ENCODE data around the gene ESRRG. TPM values are rescaled to one million over a fixed set of nuclear protein-coding genes. Genes with fewer than 3 reads are reported as not detected.

The ESRRG gene
- total RNA-seq, 2 experiments from 2014 or later, result not detected

- ChIA-PET POLR2A (no interaction called here), CTCF (no interaction called here)
Measured at GRCh38 chr1:216587715-216588114, 135.5 kb downstream of the ESRRG start.

- ChIA-PET POLR2A (no interaction called here), CTCF (no interaction called here)
Measured at GRCh38 chr1:216582151-216582550, 141.1 kb downstream of the ESRRG start.

- CTCF ChIA-PET, result no interaction called here
Measured at GRCh38 chr1:216580538-216581057, 142.6 kb downstream of the ESRRG start.

GRCh38 chr1:216576234-216576937, 146.8 kb downstream of the ESRRG start:
- CTCF ChIA-PET, result no interaction called here

More at GRCh38 chr1:216580538-216581057, 142.6 kb downstream of the ESRRG start:
- POLR2A ChIA-PET, result no interaction called here

GRCh38 chr1:216566641-216567205, 156.5 kb downstream of the ESRRG start:
- ChIA-PET POLR2A (no interaction called here), CTCF (no interaction called here)

More at GRCh38 chr1:216576234-216576937, 146.8 kb downstream of the ESRRG start:
- POLR2A ChIA-PET, result no interaction called here

- CTCF ChIA-PET, result no interaction called here
- POLR2A ChIA-PET, result no interaction called here
Measured at GRCh38 chr1:216563087-216563486, 160.1 kb downstream of the ESRRG start.

- POLR2A ChIA-PET, result no interaction called here
Measured at GRCh38 chr1:216562383-216562782, 160.8 kb downstream of the ESRRG start.

GRCh38 chr1:216560527-216560926, 162.7 kb downstream of the ESRRG start:
- ChIA-PET CTCF (no interaction called here), POLR2A (no interaction called here)

More at GRCh38 chr1:216562383-216562782, 160.8 kb downstream of the ESRRG start:
- CTCF ChIA-PET, result no interaction called here

- POLR2A ChIA-PET, result no interaction called here
- CTCF ChIA-PET, result no interaction called here
Measured at GRCh38 chr1:216559359-216559758, 163.9 kb downstream of the ESRRG start.

GRCh38 chr1:216555653-216556052, 167.6 kb downstream of the ESRRG start:
- CTCF ChIA-PET, result no interaction called here
- POLR2A ChIA-PET, result no interaction called here

- CTCF ChIA-PET, result no interaction called here
Measured at GRCh38 chr1:216554934-216555333, 168.3 kb downstream of the ESRRG start.

GRCh38 chr1:216553766-216554165, 169.5 kb downstream of the ESRRG start:
- ChIA-PET POLR2A (no interaction called here), CTCF (no interaction called here)

More at GRCh38 chr1:216554934-216555333, 168.3 kb downstream of the ESRRG start:
- POLR2A ChIA-PET, result no interaction called here

- ChIA-PET POLR2A (no interaction called here), CTCF (no interaction called here)
Measured at GRCh38 chr1:216553040-216553439, 170.2 kb downstream of the ESRRG start.

GRCh38 chr1:216549796-216550195, 173.4 kb downstream of the ESRRG start:
- ChIA-PET CTCF (no interaction called here), POLR2A (no interaction called here)

GRCh38 chr1:216542741-216543140, 180.5 kb downstream of the ESRRG start:
- CTCF ChIA-PET, result no interaction called here
- POLR2A ChIA-PET, result no interaction called here

GRCh38 chr1:216542263-216542662, 181.0 kb downstream of the ESRRG start:
- POLR2A ChIA-PET, result no interaction called here
- CTCF ChIA-PET, result no interaction called here

- CTCF ChIA-PET, result no interaction called here
- POLR2A ChIA-PET, result no interaction called here
Measured at GRCh38 chr1:216535751-216536150, 187.5 kb downstream of the ESRRG start.

- POLR2A ChIA-PET, result no interaction called here
Measured at GRCh38 chr1:216535059-216535458, 188.2 kb downstream of the ESRRG start.

GRCh38 chr1:216533776-216534175, 189.5 kb downstream of the ESRRG start:
- CTCF ChIA-PET, result no interaction called here
- POLR2A ChIA-PET, result no interaction called here

More at GRCh38 chr1:216535059-216535458, 188.2 kb downstream of the ESRRG start:
- CTCF ChIA-PET, result no interaction called here

- POLR2A ChIA-PET, result no interaction called here
- CTCF ChIA-PET, result no interaction called here
Measured at GRCh38 chr1:216532251-216532798, 190.9 kb downstream of the ESRRG start.

Measured in activated CD8-positive, alpha-beta memory T cell treated with anti-CD3 and anti-CD28 coated beads for 36 hours (primary cell).